ENCODE data around the gene GNL1.
"Not testable (repeated sequence)": the region's sequence is repeated elsewhere in the genome, so short reads cannot be mapped to it uniquely, and the experiment has no call there.

DNA sequence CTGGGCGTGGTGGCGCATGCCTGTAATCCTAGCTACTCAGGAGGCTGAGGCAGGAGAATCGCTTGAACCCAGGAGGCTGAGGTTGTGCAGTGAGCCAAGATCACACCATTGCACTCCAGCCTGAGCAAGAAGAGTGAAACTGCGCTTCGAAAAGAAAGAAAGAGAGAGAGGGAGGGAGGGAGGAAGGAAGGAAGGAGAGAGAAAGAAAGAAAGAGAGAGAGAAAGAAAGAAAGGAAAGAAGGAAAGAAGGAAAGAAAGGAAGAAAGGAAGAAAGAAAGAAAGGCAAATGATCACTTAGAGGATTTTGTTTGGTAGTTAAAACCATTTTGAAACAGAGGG is 59.1 kb downstream of the GNL1 start:
- TF ChIP-seq, protein P1, sequence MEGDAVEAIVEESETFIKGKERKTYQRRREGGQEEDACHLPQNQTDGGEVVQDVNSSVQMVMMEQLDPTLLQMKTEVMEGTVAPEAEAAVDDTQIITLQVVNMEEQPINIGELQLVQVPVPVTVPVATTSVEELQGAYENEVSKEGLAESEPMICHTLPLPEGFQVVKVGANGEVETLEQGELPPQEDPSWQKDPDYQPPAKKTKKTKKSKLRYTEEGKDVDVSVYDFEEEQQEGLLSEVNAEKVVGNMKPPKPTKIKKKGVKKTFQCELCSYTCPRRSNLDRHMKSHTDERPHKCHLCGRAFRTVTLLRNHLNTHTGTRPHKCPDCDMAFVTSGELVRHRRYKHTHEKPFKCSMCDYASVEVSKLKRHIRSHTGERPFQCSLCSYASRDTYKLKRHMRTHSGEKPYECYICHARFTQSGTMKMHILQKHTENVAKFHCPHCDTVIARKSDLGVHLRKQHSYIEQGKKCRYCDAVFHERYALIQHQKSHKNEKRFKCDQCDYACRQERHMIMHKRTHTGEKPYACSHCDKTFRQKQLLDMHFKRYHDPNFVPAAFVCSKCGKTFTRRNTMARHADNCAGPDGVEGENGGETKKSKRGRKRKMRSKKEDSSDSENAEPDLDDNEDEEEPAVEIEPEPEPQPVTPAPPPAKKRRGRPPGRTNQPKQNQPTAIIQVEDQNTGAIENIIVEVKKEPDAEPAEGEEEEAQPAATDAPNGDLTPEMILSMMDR (IDR thresholded peaks at IDR 0.05) = not testable (repeated sequence)
- TF ChIP-seq, protein P2, sequence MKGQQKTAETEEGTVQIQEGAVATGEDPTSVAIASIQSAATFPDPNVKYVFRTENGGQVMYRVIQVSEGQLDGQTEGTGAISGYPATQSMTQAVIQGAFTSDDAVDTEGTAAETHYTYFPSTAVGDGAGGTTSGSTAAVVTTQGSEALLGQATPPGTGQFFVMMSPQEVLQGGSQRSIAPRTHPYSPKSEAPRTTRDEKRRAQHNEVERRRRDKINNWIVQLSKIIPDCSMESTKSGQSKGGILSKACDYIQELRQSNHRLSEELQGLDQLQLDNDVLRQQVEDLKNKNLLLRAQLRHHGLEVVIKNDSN (IDR thresholded peaks at IDR 0.05; ENCODE audit: borderline replicate concordance, low read depth) = not testable (repeated sequence)
- TF ChIP-seq RAD21 (IDR thresholded peaks at IDR 0.05; ENCODE audit: low read length); POLR2AphosphoS5 (IDR thresholded peaks at IDR 0.05; ENCODE audit: low read depth, low read length); SMC3 (IDR thresholded peaks at IDR 0.05; ENCODE audit: low read depth, low read length); EP300 (IDR thresholded peaks at IDR 0.05; ENCODE audit: borderline replicate concordance in 1 of 2, low read depth in 1 of 2, low read length in 1 of 2); RFX5 (IDR thresholded peaks at IDR 0.05; ENCODE audit: low read length); NFIC (IDR thresholded peaks at IDR 0.05; ENCODE audit: borderline replicate concordance); TEAD4 (IDR thresholded peaks at IDR 0.05; ENCODE audit: borderline replicate concordance, insufficient read depth); TAF1 (IDR thresholded peaks at IDR 0.05; ENCODE audit: borderline replicate concordance, low read depth, low read length); TCF12 (IDR thresholded peaks at IDR 0.05): not testable (repeated sequence)
- TF ChIP-seq, protein P3, sequence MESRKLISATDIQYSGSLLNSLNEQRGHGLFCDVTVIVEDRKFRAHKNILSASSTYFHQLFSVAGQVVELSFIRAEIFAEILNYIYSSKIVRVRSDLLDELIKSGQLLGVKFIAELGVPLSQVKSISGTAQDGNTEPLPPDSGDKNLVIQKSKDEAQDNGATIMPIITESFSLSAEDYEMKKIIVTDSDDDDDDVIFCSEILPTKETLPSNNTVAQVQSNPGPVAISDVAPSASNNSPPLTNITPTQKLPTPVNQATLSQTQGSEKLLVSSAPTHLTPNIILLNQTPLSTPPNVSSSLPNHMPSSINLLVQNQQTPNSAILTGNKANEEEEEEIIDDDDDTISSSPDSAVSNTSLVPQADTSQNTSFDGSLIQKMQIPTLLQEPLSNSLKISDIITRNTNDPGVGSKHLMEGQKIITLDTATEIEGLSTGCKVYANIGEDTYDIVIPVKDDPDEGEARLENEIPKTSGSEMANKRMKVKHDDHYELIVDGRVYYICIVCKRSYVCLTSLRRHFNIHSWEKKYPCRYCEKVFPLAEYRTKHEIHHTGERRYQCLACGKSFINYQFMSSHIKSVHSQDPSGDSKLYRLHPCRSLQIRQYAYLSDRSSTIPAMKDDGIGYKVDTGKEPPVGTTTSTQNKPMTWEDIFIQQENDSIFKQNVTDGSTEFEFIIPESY (IDR thresholded peaks at IDR 0.05; ENCODE audit: borderline replicate concordance, low read depth) = not testable (repeated sequence)

Measured in SK-N-SH (cell line).